AG08396 (cell line): Measurements from ENCODE around the gene NME1.
"Not testable (repeated sequence)": the region's sequence is repeated elsewhere in the genome, so short reads cannot be mapped to it uniquely, and the experiment has no call there.

ENCODE experiments used
- DNase-seq: peaks from one replicate; pipeline ENCODE4 v3.0.0; 2012; ENCODE audit warnings: low spot score, mixed read lengths

NME1 gene

GRCh38 chr17:51144266-51145022 lies 8.9 kb upstream of the NME1 start:
- DNase-seq, result no peak

- no peak for DNase-seq
Observed at GRCh38 chr17:51147650-51148049, 5.7 kb upstream of the NME1 start.

GRCh38 chr17:51149163-51149562 lies 4.2 kb upstream of the NME1 start:
- no peak for DNase-seq

GRCh38 chr17:51150932-51151331 lies 2.4 kb upstream of the NME1 start:
- DNase-seq, result no peak

GRCh38 chr17:51152766-51153209 lies 571 bp upstream of the NME1 start:
- peak; percentile 15 for DNase-seq

GRCh38 chr17:51154176-51154575 lies 817 bp downstream of the NME1 start:
- no peak for DNase-seq

GRCh38 chr17:51155416-51155815 lies 2.1 kb downstream of the NME1 start:
- DNase-seq, result no peak

GRCh38 chr17:51159604-51160003 lies 6.2 kb downstream of the NME1 start:
- no peak for DNase-seq

GRCh38 chr17:51161541-51161940 lies 8.2 kb downstream of the NME1 start:
- DNase-seq, result no peak

- DNase-seq, result no peak
Observed at GRCh38 chr17:51164911-51165679, 11.7 kb downstream of the NME1 start.

- DNase-seq, result peak; percentile 27
Observed at GRCh38 chr17:51165680-51166197, 12.4 kb downstream of the NME1 start.

GRCh38 chr17:51166198-51166986 lies 13.0 kb downstream of the NME1 start, which contains the start of gene NME2:
Gene NME2, plus strand, starts transcription at chr17:51166411. Its CDS starts 420 bp downstream, at chr17:51166831.
- DNase-seq, result peak; percentile 97

GRCh38 chr17:51166987-51167931 lies 13.9 kb downstream of the NME1 start:
- peak; percentile 89 for DNase-seq

GRCh38 chr17:51169340-51169739 lies 16.0 kb downstream of the NME1 start:
- DNase-seq, result no peak

GRCh38 chr17:51170736-51171135 lies 17.4 kb downstream of the NME1 start:
- DNase-seq, result no peak

- DNase-seq, result not testable (repeated sequence)
Observed at GRCh38 chr17:51172030-51172429, 18.7 kb downstream of the NME1 start.

- no peak for DNase-seq
Observed at GRCh38 chr17:51180486-51180885, 27.1 kb downstream of the NME1 start.

- no peak for DNase-seq
Observed at GRCh38 chr17:51184124-51184523, 30.8 kb downstream of the NME1 start.

GRCh38 chr17:51185763-51186332 lies 32.5 kb downstream of the NME1 start:
- DNase-seq, result no peak

GRCh38 chr17:51188271-51188833 lies 35.0 kb downstream of the NME1 start:
- DNase-seq, result no peak
